H9 (cell line): Measurements from ENCODE around the gene ZBTB7A. TPM values are rescaled to one million over a fixed set of nuclear protein-coding genes. Genes with fewer than 3 reads are reported as not detected.

Source experiments
- DNase-seq: peaks from one replicate; pipeline ENCODE4 v3.0.0-alpha.2; 2017
- H2AFZ ChIP-seq: one replicate; pipeline ENCODE4 v1.6.1; 2013; ENCODE audit warnings: mild to moderate bottlenecking, low read length, control low read depth, moderate library complexity
- H2AK5ac ChIP-seq: 2 replicates; pipeline ENCODE4 v1.6.1; 2013; ENCODE audit warnings: low read length, control low read depth, mixed read lengths; ENCODE audit not compliant: insufficient read length
- H2BK120ac ChIP-seq: one replicate; pipeline ENCODE4 v1.6.1; 2013; ENCODE audit warnings: low read depth, mild to moderate bottlenecking, low read length, control low read depth, inconsistent platforms; ENCODE audit not compliant: poor library complexity, severe bottlenecking
- H2BK12ac ChIP-seq: 2 replicates; pipeline ENCODE4 v1.6.1; 2013; ENCODE audit warnings: low read length, control low read depth, mixed read lengths, low read depth; ENCODE audit not compliant: insufficient read length
- H2BK15ac ChIP-seq: 2 replicates; pipeline ENCODE4 v1.6.1; 2013; ENCODE audit warnings: low read depth, low read length, control low read depth
- H2BK20ac ChIP-seq: one replicate; pipeline ENCODE4 v1.6.1; 2013; ENCODE audit warnings: low read depth, mild to moderate bottlenecking, low read length, control low read depth, inconsistent platforms; ENCODE audit not compliant: poor library complexity, severe bottlenecking
- H2BK5ac ChIP-seq: 2 replicates; pipeline ENCODE4 v1.6.1; 2013; ENCODE audit warnings: low read length, control low read depth, mixed read lengths; ENCODE audit not compliant: insufficient read length
- H3K14ac ChIP-seq: 2 replicates; pipeline ENCODE4 v1.6.1; 2013; ENCODE audit warnings: low read length, control low read depth; ENCODE audit not compliant: insufficient read depth
- H3K18ac ChIP-seq: 2 replicates; pipeline ENCODE4 v1.6.1; 2013; ENCODE audit warnings: low read depth, mild to moderate bottlenecking, mixed read lengths, low read length, control low read depth; ENCODE audit not compliant: insufficient read length
- H3K23ac ChIP-seq: 2 replicates; pipeline ENCODE4 v1.6.1; 2013; ENCODE audit warnings: low read length, control low read depth, mixed read lengths, low read depth; ENCODE audit not compliant: insufficient read length
- H3K23me2 ChIP-seq: 2 replicates; pipeline ENCODE4 v1.6.1; 2013; ENCODE audit warnings: low read depth, mild to moderate bottlenecking, mixed read lengths, low read length, control low read depth; ENCODE audit not compliant: insufficient read length, poor library complexity, severe bottlenecking
- H3K27ac ChIP-seq: 2 replicates; pipeline ENCODE4 v1.5.1; 2013; ENCODE audit warnings: low read length, control low read depth, mixed read lengths, low read depth; ENCODE audit not compliant: insufficient read length
- H3K27me3 ChIP-seq: 2 replicates; pipeline ENCODE4 v1.6.1; 2013; ENCODE audit warnings: low read length, control low read depth, inconsistent platforms; ENCODE audit not compliant: insufficient read depth
- H3K4ac ChIP-seq: 2 replicates; pipeline ENCODE4 v1.6.1; 2013; ENCODE audit warnings: low read depth, mild to moderate bottlenecking, control low read depth, inconsistent platforms, low read length, moderate library complexity
- H3K4me1 ChIP-seq: 2 replicates; pipeline ENCODE4 v1.6.1; 2013; ENCODE audit warnings: low read length, control low read depth, inconsistent platforms; ENCODE audit not compliant: insufficient read depth
- H3K4me2 ChIP-seq: 2 replicates; pipeline ENCODE4 v1.6.1; 2013; ENCODE audit warnings: low read length, control low read depth, mixed read lengths; ENCODE audit not compliant: insufficient read length, insufficient read depth
- H3K56ac ChIP-seq: 2 replicates; pipeline ENCODE4 v1.6.1; 2013; ENCODE audit warnings: low read depth, mild to moderate bottlenecking, mixed read lengths, low read length, control low read depth; ENCODE audit not compliant: insufficient read length
- H3K79me1 ChIP-seq: 2 replicates; pipeline ENCODE4 v1.6.1; 2013; ENCODE audit warnings: low read depth, mild to moderate bottlenecking, moderate library complexity, low read length, control low read depth, inconsistent platforms; ENCODE audit not compliant: insufficient read depth, poor library complexity, severe bottlenecking
- H3K79me2 ChIP-seq: 2 replicates; pipeline ENCODE4 v1.6.1; 2013; ENCODE audit warnings: low read length, control low read depth, inconsistent platforms; ENCODE audit not compliant: insufficient read depth
- H3K9ac ChIP-seq: 2 replicates; pipeline ENCODE4 v1.6.1; 2013; ENCODE audit warnings: low read length, control low read depth, mixed read lengths; ENCODE audit not compliant: insufficient read length; ENCODE audit errors: extremely low read depth
- H3K9me3 ChIP-seq: one replicate; pipeline ENCODE4 v1.6.1; 2013; ENCODE audit warnings: low read depth, low read length, inconsistent platforms; ENCODE audit not compliant: control insufficient read depth
- H3T11ph ChIP-seq: one replicate; pipeline ENCODE4 v1.6.1; 2013; ENCODE audit warnings: mild to moderate bottlenecking, low read length, control low read depth, inconsistent platforms
- H4K20me1 ChIP-seq: one replicate; pipeline ENCODE4 v1.6.1; 2013; ENCODE audit not compliant: control insufficient read depth, insufficient read length, insufficient read depth
- H4K5ac ChIP-seq: 2 replicates; pipeline ENCODE4 v1.6.1; 2013; ENCODE audit warnings: low read depth, mild to moderate bottlenecking, mixed read lengths, low read length, control low read depth; ENCODE audit not compliant: insufficient read length
- H4K8ac ChIP-seq: replicated peaks from 2 replicates; pipeline ENCODE4 v1.6.1; 2013; ENCODE audit warnings: low read length, control low read depth, mixed read lengths, low read depth; ENCODE audit not compliant: insufficient read length
- H4K91ac ChIP-seq: 2 replicates; pipeline ENCODE4 v1.6.1; 2013; ENCODE audit warnings: low read depth, mild to moderate bottlenecking, moderate library complexity, mixed read lengths, low read length, control low read depth; ENCODE audit not compliant: insufficient read length
- H3K27ac Mint-ChIP-seq, 3 experiments: 2 replicates in 2 of 3; 3 replicates in 1 of 3; pipeline ENCODE4 v1.8.0; 2020 to 2021; ENCODE audit warnings: mixed read lengths in 3 of 3, mild to moderate bottlenecking in 1 of 3, moderate library complexity in 1 of 3
- H3K27me3 Mint-ChIP-seq: 2 replicates; pipeline ENCODE4 v1.8.0; 2021; ENCODE audit warnings: low read depth, mild to moderate bottlenecking, moderate library complexity, mixed read lengths
- H3K36me3 Mint-ChIP-seq, 3 experiments: 2 replicates in 2 of 3; 3 replicates in 1 of 3; pipeline ENCODE4 v1.8.0; 2020 to 2021; ENCODE audit warnings: low read depth in 3 of 3, mixed read lengths in 3 of 3; ENCODE audit not compliant: insufficient read depth in 1 of 3
- H3K4me1 Mint-ChIP-seq, 2 experiments: 2 replicates each; pipeline ENCODE4 v1.8.0; 2020; ENCODE audit warnings: mixed read lengths in 2 of 2
- H3K4me3 Mint-ChIP-seq, 2 experiments: 2 replicates in 1 of 2; 3 replicates in 1 of 2; pipeline ENCODE4 v1.8.0; 2020 to 2021; ENCODE audit warnings: mild to moderate bottlenecking in 2 of 2, mixed read lengths in 2 of 2, moderate library complexity in 1 of 2
- H3K9me3 Mint-ChIP-seq, 2 experiments: 2 replicates in 1 of 2; 3 replicates in 1 of 2; pipeline ENCODE4 v1.8.0; 2020; ENCODE audit warnings: mild to moderate bottlenecking in 2 of 2, mixed read lengths in 2 of 2, moderate library complexity in 1 of 2
- WGBS: extraction: QIAGEN DNeasy Blood & Tissue Kit; methylation state at CpG from one replicate; pipeline ENCODE4 v1.1.7; 2013; ENCODE audit warnings: missing lambda C conversion rate, low lambda C conversion rate, mixed read lengths; ENCODE audit not compliant: insufficient read length; ENCODE audit errors: extremely low coverage; 5-methylcytosine and 5-hydroxymethylcytosine counted together
- total RNA-seq: library from RNA; stranded (reverse); gene quantifications from 2 replicates; pipeline ENCODE4 v1.2.1, GENCODE V29; 2021
- TF ChIP-seq, protein P1 (sequence below): fragments of 200-600 bp; sonication (generic); conservative IDR thresholded peaks from 3 replicates; pipeline ENCODE4 v1.8.0; 2021; ENCODE audit warnings: antibody characterized with exemption, mild to moderate bottlenecking

ZBTB7A gene
- total RNA-seq, 1 experiment from 2014 or later: 24.9 TPM

- Histone ChIP-seq H2BK20ac (no peak overlapping the region), H3K18ac (no peak overlapping the region), H4K91ac (no peak overlapping the region), H3K9me3 (no peaks in the 10 kb centered on the region), H3K4me1 (no peaks in the 10 kb centered on the region; the same call in 1 of the 2 replicates), H3K4me2 (no peak overlapping the region), H3K79me1 (peaks cover 8% of the 10 kb centered on the region), H3K27me3 (no peaks in the 10 kb centered on the region), H4K5ac (no peak overlapping the region), H3K23me2 (no peaks in the 10 kb centered on the region), H2BK15ac (no peak overlapping the region), H2BK120ac (no peak overlapping the region), H2BK12ac (no peak overlapping the region), H3K27ac (no peak overlapping the region), H3K14ac (no peak overlapping the region), H3K23ac (no peak overlapping the region), H3K4ac (no peak overlapping the region), H4K20me1 (peaks cover 4% of the 10 kb centered on the region), H2AK5ac (no peak overlapping the region), H3K9ac (no peak overlapping the region), H3K56ac (no peak overlapping the region), H3T11ph (no peak overlapping the region), H3K79me2 (peaks cover 17% of the 10 kb centered on the region; the same call in 1 of the 2 replicates), H4K8ac (no peak overlapping the region), H2AFZ (no peak overlapping the region), H2BK5ac (no peak overlapping the region)
- peaks cover 26 to 46% (median 45%) of the 10 kb centered on the region in 3 experiments for H3K36me3 Mint-ChIP-seq
- no peak for DNase-seq
- no peak overlapping the region for H3K27ac Mint-ChIP-seq
- WGBS: no CpG with 5 or more reads among the region's 91 CpGs
- no peak overlapping the region for H3K4me3 Mint-ChIP-seq
- H3K27me3 Mint-ChIP-seq: no peaks in the 10 kb centered on the region
- H3K4me1 Mint-ChIP-seq: peaks cover 3 to 9% of the 10 kb centered on the region in 2 experiments
- TF ChIP-seq, protein P1, sequence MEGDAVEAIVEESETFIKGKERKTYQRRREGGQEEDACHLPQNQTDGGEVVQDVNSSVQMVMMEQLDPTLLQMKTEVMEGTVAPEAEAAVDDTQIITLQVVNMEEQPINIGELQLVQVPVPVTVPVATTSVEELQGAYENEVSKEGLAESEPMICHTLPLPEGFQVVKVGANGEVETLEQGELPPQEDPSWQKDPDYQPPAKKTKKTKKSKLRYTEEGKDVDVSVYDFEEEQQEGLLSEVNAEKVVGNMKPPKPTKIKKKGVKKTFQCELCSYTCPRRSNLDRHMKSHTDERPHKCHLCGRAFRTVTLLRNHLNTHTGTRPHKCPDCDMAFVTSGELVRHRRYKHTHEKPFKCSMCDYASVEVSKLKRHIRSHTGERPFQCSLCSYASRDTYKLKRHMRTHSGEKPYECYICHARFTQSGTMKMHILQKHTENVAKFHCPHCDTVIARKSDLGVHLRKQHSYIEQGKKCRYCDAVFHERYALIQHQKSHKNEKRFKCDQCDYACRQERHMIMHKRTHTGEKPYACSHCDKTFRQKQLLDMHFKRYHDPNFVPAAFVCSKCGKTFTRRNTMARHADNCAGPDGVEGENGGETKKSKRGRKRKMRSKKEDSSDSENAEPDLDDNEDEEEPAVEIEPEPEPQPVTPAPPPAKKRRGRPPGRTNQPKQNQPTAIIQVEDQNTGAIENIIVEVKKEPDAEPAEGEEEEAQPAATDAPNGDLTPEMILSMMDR: no peak
- H3K9me3 Mint-ChIP-seq: no peaks in the 10 kb centered on the region
Observed at GRCh38 chr19:4054441-4055208, 12.1 kb downstream of the ZBTB7A start.
